GM19455 (cell line): ENCODE data around the gene MFAP4.

Experiments used
- ATAC-seq: cut with Tn5 transposase; IDR thresholded peaks from one replicate; pipeline ENCODE4 v1.9.1; 2021; ENCODE audit not compliant: unreplicated experiment

Gene MFAP4

DNA sequence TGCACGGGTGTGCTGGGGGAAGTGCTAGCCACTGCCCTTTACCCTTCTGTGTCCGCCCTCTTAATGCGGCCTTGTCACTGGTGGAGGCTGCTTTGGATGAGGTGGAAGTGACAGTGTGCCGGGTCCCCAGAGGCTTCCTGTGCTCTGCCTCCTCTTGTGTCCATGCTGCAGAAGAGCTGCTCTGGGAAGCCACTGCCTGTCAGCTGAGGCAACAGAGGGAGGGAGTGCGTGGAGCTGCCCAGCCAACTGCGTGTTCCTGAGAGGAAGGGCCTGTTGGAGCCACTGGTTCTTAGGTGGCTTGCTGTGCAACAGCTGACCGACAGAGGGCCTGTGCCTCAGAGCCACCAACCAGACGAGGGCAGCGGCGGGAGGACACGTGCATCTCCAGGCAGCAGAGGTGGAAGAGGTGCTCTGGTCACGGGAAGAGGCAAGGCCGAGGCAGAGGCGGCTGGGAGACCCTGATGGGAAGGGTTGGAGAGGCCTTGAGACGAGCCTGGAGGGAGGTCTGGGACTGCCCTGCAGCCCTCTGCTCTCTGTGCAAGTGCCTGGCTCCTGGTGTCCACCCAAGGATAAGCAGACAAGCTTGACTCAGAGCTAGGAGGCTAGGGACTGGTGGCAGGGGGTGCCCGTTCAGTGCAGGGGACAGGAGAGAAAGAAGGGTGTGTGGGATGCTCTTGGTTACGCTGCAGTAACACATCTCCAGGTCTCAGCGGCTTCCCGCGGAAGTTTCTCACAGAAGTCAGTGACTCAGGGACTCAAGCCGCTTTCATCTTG lies 49.9 kb downstream of the MFAP4 start:
- no peak for ATAC-seq

GRCh38 chr17:19335951-19336631 lies 50.9 kb downstream of the MFAP4 start:
- no peak for ATAC-seq

DNA sequence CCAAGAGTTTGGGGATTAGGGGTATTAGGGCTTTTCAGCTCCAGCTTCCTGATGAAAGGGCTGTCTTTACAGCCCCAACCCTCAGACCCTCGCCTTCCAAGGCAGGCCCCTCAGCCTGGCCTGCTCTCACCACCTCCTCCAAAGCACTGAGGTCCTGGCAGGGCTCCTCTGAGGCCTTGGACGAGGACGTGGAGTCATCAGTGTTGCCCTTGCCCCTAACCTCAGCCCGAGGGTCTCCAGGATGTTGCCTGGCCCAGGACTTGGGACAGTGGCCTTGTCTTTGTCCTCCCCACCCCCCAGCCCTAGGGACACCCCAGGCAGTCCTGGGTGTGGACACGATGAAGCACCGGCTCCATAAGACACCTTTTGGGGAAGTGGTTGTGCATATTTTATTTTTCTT lies 52.7 kb downstream of the MFAP4 start:
- no peak for ATAC-seq

- ATAC-seq: no peak
These were observed 53.2 kb downstream of the MFAP4 start for GRCh38 chr17:19333736-19334290.
